DMS53 (cell line): ENCODE results near the gene PLCD3.

Source experiments
- DNase-seq: peaks from one replicate; lab custom pipeline; 2025; lab: John Stamatoyannopoulos, UW

The PLCD3 gene, protein sequence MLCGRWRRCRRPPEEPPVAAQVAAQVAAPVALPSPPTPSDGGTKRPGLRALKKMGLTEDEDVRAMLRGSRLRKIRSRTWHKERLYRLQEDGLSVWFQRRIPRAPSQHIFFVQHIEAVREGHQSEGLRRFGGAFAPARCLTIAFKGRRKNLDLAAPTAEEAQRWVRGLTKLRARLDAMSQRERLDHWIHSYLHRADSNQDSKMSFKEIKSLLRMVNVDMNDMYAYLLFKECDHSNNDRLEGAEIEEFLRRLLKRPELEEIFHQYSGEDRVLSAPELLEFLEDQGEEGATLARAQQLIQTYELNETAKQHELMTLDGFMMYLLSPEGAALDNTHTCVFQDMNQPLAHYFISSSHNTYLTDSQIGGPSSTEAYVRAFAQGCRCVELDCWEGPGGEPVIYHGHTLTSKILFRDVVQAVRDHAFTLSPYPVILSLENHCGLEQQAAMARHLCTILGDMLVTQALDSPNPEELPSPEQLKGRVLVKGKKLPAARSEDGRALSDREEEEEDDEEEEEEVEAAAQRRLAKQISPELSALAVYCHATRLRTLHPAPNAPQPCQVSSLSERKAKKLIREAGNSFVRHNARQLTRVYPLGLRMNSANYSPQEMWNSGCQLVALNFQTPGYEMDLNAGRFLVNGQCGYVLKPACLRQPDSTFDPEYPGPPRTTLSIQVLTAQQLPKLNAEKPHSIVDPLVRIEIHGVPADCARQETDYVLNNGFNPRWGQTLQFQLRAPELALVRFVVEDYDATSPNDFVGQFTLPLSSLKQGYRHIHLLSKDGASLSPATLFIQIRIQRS

DNA sequence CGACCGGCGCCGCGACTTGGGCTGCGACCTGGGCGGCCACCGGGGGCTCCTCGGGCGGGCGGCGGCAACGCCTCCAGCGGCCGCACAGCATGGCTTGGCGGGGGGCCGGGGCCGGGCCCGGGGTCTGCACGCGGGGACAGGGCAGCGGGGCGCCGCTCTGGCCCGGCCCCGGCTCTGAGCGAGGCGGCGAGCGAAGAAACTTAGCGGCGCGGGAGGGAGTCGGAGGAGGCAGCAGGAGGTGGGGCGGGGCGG is at the start of gene PLCD3:
Gene PLCD3, minus strand, starts transcription at position 196 of the 252 bp plus-strand sequence. Its CDS starts 105 bp downstream, at position 91.
- no peak for DNase-seq

DNA sequence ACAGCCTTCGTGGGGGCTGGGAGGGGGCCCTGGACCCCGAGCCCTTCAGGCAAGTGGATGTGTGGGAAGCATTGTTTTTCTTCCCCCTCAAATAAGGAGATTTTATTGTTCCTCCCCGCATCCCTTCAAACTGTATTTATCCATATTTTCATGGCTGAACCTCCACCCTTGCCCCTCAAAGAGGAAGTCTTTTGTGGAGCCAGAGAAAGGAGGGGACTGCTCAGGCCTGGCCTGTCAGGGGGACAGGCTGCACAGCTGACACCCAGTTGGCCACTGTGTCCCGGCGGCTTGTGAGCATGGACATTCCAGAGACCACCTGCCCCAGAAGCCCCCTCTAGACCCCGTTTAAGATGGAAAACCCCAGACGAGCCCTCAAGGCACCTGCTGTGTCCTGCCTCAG is 45.2 kb upstream of the PLCD3 start:
- no peak for DNase-seq

DNA sequence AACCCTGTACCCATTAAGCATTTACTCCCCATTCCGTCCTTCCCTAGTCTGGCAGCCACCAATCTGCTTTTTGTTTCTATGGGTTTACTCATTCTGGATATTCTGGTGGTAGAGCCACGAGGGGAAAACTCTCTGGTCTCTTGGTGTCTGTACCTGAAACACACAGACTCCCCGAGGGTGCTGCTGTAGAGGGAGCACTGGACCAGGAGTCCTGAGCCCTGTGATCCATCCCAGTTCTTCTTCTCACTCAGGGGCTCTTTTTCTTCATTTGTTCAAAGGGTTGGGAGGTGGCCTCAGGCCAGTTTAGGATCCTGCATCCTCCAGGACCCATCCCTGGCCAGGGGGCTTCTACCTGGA is 43.4 kb upstream of the PLCD3 start:
- DNase-seq, result no peak

DNA sequence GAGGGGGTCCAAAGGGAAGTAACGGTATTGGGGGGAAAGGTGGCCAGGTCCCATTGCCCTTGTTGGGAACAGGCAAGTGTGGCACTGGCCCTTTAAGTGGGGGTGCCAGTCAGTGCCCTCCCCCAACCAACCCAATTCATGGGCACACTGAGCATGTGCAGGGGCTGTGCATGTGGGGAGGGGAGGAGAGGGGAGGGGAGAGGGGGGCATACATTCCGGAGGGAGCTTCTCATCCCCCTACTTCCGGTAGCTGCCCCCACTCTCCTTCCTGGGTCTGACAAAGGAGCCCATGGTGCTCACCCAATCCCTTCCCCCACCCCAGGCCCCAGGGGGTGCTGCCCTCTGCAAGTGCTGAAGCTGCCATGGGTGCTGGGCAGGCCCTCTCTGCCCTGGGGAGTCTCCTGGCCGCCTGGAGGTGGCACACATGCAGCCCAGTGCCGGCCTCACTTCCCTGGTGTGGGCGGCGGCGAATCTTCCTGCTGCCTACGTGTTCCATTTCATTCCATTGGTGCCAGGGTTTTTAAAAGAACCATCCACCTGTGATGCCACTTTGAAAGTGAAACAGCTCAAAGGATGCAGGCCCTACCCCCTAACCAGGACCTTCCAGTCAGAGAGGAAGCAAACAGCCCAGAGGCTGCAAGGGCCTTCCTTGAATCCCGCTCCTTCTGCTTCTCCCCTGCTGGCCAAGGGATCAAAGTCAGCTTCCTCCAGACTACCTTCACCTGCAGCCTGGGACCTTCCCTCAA is 40.4 kb upstream of the PLCD3 start:
- DNase-seq, result no peak

DNA sequence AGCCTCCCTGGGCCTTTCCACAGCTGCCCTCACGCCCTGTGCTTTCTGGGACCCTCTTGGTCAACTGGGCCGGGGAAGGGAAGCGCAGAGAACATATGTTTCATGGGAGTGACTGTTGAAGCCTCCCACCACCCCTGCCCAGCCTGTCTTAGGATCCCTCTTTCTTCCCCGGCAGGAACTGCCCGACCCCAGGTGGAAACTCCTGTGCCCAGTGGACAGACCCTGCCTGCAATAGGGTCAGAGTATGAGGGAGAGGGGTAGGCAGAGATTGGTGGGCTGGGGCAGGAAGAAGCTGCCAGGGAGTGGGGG is 39.9 kb upstream of the PLCD3 start:
- DNase-seq, result no peak

DNA sequence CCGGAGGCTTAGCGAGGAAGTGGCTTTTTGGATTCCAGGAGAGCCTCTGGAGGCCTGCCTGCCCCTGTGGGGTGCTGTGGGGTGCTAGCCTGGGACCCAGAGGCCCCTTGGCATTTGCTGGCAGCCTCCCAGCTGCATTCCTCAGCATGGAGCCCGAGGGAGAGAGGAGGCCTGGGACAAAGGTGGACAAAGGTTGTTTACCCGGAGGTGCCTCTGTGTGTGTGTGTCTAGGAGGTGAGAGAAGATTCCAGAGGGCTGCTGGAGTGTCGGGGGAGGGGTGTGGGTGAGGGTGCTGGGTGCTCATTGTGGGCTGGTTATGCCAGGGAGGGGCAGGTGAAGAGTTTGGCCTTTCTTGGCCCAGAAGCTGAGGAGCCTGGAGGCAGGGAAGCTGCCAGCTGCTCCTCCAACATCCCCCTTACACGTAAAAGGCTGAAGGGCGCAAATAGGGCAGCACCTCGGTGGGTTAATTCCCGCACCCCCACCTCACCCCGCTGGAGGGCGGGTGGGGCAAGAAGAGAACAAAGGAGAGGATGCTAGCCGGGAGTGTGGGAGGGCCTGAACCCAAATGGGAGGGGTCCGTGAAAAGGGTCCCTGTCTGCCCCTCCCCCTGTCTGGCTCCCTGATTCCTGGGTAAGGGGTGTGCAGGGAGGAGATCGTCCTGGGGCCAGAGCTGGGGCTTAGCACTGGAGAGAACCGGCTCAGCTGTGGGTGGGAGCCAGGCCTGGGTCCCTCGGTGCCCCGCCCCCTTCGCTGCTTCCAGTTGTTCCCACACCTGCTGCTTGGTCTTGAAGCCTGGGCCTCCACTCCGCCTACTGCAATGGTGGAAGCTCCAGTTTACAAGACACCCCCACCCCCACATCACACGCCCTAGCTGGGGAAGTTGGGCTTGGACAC is 39.3 kb upstream of the PLCD3 start:
- DNase-seq, result no peak

DNA sequence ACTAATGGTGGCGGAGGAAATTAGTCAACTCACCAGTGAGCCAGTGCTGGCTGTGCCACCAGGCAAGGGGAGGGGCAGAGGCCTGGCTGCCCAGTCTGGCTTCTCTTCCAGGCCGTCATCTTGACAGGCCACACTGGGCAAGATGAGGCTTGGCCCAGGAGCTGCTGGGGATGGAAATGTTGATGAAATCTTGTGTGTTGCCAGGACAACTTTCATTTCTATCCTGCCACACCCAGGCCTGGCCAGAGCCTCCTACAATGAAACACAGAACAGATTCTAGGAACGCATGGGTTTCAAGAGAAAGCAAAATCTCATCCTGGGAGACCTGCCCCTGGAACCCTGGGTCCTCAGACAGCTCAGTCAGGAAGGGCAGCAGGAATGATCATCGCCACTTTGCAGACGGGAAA is 38.6 kb upstream of the PLCD3 start:
- DNase-seq, result no peak

DNA sequence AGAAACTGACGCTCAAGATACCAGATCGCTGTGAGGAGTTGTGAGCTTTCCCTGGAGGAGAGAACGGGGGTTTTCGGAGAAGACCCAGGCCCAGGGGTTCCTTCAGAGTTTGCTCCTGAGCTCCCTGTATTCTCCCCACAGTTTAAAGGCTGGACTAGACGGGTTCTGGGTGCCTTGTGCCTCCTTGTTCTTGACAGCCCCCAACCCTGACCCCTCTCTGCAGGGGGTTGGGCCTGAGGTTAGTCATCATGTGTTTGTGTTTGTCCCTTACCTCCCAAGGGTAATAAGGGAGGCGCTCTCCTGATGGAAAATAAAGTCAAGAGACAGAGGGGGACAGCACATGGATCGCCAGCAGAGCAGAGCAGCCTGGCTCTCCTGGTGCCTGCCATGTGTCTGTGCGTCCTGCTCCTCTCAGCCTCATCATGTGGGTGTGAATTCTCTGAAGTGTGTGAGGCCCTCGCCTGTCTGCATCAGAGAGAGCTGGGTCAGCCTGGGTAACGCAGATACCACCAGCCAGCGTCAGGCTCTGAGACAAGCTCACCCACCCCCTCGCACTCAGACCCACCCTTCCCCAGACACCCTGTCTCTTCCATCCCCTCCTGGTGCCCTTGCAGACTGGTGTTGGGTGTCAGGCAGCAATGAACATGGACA is 38.1 kb upstream of the PLCD3 start:
- no peak for DNase-seq

DNA sequence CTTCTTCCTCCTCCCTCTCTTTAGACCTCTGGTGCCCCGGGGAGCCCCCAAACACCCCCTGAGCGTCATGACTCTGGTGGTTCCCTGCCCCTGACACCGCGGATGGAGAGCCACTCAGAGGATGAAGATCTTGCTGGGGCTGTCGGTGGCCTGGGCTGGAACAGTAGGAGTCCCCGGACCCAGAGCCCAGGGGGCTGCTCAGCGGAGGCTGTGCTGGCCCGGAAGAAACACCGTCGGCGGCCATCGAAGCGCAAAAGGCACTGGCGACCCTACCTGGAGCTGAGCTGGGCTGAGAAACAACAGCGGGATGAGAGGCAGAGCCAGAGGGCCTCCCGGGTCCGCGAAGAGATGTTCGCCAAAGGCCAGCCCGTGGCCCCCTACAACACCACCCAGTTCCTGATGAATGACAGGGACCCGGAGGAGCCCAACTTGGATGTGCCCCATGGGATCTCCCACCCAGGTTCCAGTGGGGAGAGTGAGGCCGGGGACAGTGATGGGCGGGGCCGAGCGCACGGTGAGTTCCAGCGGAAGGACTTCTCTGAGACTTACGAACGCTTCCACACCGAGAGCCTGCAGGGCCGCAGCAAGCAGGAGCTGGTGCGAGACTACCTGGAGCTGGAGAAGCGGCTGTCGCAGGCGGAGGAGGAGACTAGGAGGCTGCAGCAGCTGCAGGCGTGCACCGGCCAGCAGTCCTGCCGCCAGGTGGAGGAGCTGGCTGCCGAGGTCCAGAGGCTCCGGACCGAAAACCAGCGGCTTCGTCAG is 36.9 kb upstream of the PLCD3 start:
- no peak for DNase-seq

DNA sequence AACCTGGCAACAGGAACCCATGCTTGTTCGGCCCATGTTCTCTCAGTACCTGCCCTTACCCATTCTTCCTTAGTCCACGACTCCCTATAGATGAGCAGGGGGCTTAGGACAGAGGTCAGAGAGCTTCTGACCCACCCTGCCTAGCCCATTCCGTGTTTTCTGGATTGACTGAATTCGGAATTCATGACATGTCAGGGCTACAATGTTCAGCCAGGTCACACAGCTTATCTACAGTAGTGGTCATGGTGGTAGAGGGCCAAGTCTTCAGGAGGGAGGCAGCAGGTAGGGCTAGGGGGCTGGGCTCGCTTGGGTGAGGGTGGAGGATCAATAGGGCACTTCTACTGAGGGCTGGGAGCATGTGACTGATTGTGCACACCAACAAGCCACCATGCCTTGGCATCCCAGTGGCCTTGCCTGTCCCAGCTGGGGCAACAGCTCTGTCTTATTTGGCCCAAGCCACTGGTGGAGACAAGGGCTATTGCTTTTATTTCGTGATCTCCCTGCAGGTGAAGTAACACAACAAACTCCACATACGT is 32.5 kb upstream of the PLCD3 start:
- DNase-seq, result no peak

DNA sequence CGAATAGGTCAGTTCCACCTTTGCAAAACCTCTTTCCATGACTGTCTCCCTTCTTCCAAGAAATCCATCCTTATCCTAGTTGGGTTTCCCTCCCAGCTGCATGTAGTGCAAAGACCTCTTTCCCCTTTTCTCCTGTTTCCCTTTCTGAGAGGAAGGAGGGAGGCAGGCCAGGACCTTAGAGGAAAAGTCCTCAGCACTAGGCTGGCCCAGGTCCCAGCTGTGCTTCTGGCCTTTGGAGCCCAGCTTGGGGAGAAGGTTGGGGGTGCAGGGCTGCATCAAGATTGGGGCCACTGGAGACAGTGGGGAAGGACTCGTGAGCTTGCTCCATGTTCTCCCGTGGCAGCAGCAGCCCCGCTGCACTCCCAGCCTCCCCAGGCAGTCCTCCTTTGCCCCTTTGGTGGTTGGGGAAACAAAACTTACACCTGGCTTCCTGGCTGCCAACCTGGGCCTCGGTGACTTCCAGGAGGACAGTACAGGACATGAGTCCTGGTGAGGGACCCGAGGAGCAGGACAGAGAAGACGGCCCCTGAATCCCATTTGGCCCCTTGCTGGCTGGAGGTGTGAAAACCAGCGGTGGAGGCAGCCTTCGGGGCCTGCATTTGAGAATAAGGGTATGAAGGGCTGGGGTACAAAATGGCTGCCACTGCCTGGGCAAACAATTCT is 29.8 kb upstream of the PLCD3 start:
- DNase-seq, result no peak

DNA sequence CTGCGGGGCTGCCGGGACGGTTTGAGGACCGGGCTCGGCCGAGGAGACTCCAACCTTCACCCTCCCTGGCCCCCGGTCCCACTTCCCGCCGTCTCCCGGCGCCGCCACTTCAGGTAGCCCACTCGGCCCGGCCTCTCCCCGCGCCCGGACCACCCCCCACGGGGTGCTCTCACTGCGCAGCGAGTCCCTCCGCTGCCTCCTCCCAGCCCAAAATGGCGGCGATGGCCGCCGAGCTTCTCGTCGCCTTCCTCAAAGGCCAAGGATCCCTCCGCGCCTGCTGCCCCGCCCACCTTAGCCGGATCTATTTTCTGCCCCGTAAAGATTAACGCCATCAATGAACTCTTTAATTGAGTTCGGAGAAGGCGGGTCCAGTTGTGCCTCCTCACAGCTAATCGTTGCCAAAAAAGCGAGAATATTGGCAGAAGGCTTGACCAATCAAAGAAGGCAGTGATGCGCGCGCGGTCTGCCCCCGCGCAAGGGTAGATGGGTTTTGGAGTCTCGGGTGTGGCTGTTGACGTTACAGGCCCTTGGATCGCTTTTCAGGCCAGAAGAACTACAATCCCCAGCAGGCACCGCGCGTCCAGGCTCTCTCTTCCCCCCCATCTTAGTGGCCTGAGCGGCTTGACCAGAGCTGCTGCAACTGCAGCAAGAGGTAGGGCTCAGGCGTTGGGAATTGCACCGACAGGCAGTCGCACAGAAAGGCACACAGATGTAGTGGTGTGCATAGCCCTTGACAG is 29.1 kb upstream of the PLCD3 start, which contains the start of gene HEXIM2:
Gene HEXIM2, plus strand, starts transcription at position 588 of the 737 bp plus-strand sequence. CDS start 919 bp downstream, outside the sequence.
- DNase-seq, result peak; percentile 100

DNA sequence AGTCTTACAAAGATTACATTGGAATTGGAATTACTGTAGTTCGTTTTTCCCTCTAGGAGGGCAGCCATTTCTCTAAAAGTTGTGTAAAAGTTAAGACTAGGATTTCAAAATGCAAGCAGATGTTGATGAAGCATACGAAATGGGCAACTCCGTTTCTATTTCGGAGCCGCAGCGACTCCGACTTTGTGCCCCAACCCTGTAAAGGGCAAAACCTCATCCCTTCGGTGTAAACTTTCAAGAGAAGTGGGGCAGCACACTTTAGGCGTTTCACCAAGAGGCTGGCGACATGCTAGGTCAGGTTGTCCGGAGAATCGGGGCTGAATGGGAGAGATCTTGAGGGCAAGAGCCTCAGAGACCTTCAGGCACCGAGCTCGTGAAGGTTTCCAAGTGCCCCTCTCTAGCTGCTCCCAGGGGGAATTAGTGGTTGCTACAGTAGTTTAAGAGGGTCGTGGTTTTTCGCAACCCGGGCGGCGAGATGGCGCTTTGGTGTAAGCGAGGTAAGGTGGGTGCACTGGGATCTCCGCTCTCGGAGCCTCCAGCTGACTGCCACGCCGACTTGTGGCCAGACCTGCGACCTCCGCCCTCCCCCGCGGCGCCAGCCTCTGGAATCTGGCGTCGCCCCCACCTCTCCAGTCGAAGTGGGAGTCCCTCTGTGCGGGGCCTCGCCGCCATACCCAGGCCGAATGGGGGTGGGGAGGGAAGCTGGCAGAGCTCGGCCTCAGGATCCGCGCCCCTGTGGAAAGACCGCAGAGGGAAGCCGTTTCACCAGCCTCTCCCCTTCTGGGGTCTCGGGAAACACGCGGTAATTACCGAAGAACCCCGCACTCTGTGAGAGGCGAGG is 28.4 kb upstream of the PLCD3 start:
- DNase-seq, result peak; percentile 69

DNA sequence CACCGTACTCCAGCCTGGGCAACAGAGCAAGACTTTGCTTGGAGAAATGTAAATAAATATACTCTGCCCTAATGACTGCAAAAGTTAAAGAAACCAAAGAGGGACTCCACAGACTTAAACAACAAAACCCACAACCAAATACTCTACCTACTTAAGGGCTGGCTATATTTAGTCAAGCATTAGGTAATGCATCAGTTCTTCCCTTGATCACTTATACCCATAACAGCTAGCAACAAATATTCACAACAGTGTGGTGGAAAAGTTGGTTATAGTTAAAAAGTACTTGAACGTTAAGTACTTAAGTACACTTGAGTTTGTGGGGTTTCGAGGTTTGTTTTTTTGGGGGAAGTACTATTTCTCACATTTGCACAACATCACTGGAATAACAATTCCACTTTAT is 23.9 kb upstream of the PLCD3 start:
- no peak for DNase-seq

DNA sequence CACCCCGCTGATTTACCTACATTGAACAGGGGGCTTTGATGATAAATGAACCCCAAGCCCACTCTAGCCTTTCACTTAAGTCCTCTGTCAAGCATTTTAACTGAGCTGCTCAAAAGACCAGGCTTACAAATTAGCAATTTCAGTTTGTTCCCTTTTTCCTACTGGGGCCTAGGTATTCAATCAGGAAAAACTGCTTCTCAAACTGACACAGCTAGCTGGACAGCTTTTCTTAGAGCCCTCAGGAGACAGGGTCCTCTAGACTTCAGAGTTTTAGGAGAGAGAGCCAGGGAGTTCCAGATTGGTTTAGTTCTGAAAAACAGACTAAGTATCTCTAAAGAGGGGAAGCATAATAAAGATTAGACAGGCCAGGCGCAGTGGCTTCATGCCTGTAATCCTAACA is 23.2 kb upstream of the PLCD3 start:
- no peak for DNase-seq

DNA sequence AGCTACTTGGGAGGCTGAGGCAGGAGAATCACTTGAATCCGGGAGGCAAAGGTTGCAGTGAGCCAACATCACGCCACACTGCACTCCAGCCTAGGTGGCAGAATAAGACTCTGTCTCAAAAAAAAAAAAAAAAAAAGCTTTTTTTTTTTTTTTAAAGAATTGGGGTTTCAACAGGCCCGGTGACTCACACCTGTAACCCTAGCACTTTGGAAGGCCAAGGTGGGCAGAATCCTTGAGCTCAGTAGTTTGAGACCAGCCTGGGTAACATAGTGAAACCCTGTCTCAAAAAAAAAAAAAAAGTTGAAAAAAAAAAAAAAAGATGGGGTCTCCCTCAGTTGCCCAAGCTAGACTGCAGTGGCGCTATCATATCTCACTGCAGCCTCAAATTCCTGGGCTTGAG is 22.7 kb upstream of the PLCD3 start:
- DNase-seq, result no peak

DNA sequence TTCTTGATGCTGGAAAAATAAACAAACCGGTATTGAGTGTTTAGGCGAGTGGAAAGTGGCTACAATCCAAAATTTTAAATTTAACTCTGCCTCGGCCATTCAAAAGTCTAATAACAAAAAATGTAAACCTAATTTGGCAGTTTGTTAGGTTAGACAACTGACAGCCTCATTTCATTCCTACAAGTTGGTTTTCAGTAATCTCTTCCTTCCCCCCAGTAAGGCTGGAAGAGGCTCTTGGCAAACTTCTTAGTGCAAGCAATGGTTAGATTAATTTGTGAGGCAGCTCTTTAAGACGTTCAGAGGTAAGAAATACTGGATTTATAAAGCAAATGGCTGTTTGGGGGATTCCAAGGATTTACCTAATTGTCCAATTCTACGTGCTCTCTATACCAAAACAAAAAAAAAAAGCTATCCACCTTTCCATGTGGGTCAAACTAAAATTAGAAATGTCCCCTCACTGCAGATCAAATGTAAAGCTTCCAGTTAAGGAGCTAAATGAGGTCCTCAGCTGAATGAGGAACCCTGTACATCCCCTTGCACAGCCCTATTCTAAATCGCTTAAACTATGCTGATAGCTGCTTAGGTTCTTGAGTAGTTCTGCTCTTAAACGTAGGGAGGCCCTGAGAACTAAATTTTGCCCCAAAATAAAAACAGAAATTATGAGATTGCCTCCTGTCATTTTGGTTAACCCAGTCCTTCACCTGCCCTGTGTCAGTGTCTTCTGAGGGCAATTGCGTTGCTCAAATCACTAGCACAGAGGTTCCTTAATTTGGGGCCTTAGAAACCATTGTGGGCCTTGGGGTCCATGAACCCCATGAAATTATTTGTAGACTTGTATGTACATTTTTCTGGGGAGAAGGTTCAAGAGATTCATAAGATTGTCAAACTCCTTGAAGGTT is 18.8 kb upstream of the PLCD3 start:
- DNase-seq, result no peak
